HG03103 (cell line): ENCODE measurements around the gene SKIC8.

Experiments
- ATAC-seq: cut with Tn5 transposase; IDR thresholded peaks from one replicate; pipeline ENCODE4 v1.9.1; 2021; ENCODE audit warnings: low read depth; ENCODE audit not compliant: unreplicated experiment

SKIC8 gene

GRCh38 chr15:78301326-78301725 is 1.9 kb upstream of the SKIC8 start:
- no peak for ATAC-seq

- no peak for ATAC-seq
These were observed 7.2 kb downstream of the SKIC8 start for GRCh38 chr15:78292219-78292618.

- no peak for ATAC-seq
These were observed 7.7 kb downstream of the SKIC8 start for GRCh38 chr15:78291698-78292097.

GRCh38 chr15:78291052-78291451 is 8.4 kb downstream of the SKIC8 start:
- ATAC-seq: no peak

- no peak for ATAC-seq
These were observed 9.2 kb downstream of the SKIC8 start for GRCh38 chr15:78290222-78290621.

- no peak for ATAC-seq
These were observed 14.7 kb downstream of the SKIC8 start for GRCh38 chr15:78284758-78285157.

GRCh38 chr15:78282324-78282723 is 17.1 kb downstream of the SKIC8 start:
- ATAC-seq: no peak

- ATAC-seq: no peak
These were observed 18.9 kb downstream of the SKIC8 start for GRCh38 chr15:78280319-78281072.

GRCh38 chr15:78276064-78276943 is 23.1 kb downstream of the SKIC8 start:
- no peak for ATAC-seq

GRCh38 chr15:78274994-78275393 is 24.4 kb downstream of the SKIC8 start:
- no peak for ATAC-seq

GRCh38 chr15:78272776-78273175 is 26.6 kb downstream of the SKIC8 start:
- no peak for ATAC-seq

- no peak for ATAC-seq
These were observed 27.1 kb downstream of the SKIC8 start for GRCh38 chr15:78272316-78272715.

- ATAC-seq: no peak
These were observed 32.6 kb downstream of the SKIC8 start for GRCh38 chr15:78266806-78267205.

GRCh38 chr15:78266229-78266628 is 33.2 kb downstream of the SKIC8 start:
- no peak for ATAC-seq

- no peak for ATAC-seq
These were observed 33.6 kb downstream of the SKIC8 start for GRCh38 chr15:78265752-78266224.

- no peak for ATAC-seq
These were observed 34.3 kb downstream of the SKIC8 start for GRCh38 chr15:78265137-78265460.

- no peak for ATAC-seq
These were observed 34.9 kb downstream of the SKIC8 start, which contains the start of gene DNAJA4 for GRCh38 chr15:78264304-78265136. DNAJA4 (plus strand) TSS chr15:78264562; CDS start chr15:78264764, 202 bp downstream.

GRCh38 chr15:78263907-78264303 is 35.5 kb downstream of the SKIC8 start:
- no peak for ATAC-seq

GRCh38 chr15:78263351-78263781 is 36.0 kb downstream of the SKIC8 start:
- ATAC-seq: no peak

- no peak for ATAC-seq
These were observed 38.3 kb downstream of the SKIC8 start for GRCh38 chr15:78261062-78261461.

- ATAC-seq: no peak
These were observed 38.9 kb downstream of the SKIC8 start for GRCh38 chr15:78260489-78260888.
